GM18499 (cell line): ENCODE measurements around the gene LZTR1.
"Not testable (repeated sequence)": the region's sequence is repeated elsewhere in the genome, so short reads cannot be mapped to it uniquely, and the experiment has no call there.

Source experiments
- ATAC-seq: cut with Tn5 transposase; IDR thresholded peaks from one replicate; pipeline ENCODE4 v1.9.1; 2021; ENCODE audit warnings: moderate number of reproducible peaks; ENCODE audit not compliant: insufficient read depth, unreplicated experiment

The LZTR1 gene

GRCh38 chr22:20981787-20982562 is at the start of gene LZTR1:
LZTR1 (plus strand) TSS chr22:20982297; CDS start chr22:20982372, 75 bp downstream.
- ATAC-seq = no peak

GRCh38 chr22:20933910-20934309 is 48.2 kb upstream of the LZTR1 start:
- no peak for ATAC-seq

DNA sequence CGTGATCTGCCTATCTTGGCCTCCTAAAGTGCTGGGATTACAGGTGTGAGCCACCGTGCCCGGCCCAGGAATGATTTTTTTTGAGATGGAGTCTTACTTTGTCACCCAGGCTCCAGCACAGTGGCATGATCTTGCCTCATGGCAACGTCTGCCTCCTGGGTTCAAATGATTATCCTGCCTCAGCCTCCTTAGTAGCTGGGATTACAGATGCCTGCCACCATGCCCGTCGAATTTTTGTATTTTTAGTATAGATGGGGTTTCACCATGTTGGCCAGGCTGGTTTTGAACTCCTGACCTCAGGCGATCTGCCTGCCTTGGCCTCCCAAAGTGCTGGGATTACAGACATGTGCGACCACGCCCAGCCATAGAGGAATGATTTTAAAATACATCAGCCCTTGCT is 47.0 kb upstream of the LZTR1 start:
- not testable (repeated sequence) for ATAC-seq

GRCh38 chr22:20935780-20936539 is 46.1 kb upstream of the LZTR1 start:
- not testable (repeated sequence) for ATAC-seq

DNA sequence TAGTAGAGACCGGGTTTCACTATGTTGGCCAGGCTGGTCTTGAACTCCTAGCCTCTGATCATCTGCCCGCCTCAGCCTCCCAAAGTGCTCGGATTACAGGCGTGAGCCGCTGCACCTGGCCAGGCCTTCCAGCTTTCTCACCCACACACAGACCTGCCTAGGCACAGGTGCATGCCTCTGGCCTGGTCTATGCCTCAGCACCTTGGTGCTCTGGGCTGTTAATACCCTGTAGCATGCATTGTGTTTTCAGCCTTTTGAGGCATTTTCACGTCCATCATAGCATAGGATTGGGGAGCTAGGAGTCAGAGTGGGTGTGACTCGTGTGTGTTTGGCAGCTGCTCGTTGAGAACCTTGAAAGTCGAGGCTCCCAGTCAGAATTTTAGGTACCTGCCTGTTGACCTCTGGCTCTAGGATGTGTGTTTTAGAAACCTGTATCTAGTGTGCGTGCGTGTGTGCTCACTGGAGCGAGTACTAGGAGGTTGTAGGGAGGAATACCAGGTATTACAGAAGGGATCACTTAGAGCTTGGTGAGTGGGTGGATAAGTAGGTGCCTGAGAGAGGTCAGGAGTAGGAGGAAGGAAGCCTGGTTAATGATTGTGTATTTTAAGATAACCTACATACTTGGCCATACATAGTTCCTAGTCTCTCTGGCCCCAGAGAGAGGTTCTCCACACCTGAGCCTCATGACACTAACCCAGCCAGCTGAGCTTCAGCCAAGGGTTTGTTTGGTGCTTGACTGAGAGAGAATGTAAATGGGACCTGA is 44.9 kb upstream of the LZTR1 start:
- no peak for ATAC-seq

DNA sequence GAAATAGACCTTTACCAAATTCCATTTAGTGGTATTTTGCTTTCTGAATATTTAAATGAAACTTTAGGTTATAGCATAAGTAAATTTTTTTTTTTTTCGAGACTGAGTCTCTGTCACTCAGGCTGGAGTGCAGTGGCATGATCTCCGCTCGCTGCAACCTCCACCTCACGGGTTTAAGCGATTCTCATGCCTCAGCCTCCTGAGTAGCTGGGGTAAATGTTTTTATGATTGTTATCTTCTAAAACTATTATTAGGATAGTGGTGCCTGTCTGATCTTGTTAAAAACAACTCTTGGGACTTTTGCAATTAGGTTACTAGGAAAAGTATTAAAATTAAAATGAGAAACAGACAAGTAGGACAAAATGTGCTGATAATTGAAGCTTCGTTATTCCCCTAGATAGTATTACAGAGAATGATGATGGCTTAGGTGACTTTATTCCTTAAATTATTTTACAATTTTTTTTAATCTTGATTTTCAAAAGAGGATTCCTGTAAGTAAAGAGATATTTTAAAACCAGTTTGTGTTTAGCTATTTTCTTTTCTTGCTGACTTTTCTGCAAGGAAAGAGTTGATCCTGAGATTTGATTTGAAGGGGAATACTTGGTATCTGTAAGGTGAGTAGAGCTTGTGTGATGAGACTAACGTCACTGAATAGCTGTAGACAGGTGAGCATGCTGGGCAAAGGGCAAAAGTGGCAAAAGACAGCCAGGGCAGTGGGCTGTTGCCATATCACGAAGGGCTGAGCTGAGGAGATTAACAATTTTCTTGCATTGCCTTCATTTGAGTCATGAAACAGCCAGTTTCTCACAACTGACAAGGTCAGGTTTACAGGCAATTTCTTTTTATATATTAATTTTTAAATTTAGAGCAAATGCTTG is 44.1 kb upstream of the LZTR1 start:
- ATAC-seq = no peak

DNA sequence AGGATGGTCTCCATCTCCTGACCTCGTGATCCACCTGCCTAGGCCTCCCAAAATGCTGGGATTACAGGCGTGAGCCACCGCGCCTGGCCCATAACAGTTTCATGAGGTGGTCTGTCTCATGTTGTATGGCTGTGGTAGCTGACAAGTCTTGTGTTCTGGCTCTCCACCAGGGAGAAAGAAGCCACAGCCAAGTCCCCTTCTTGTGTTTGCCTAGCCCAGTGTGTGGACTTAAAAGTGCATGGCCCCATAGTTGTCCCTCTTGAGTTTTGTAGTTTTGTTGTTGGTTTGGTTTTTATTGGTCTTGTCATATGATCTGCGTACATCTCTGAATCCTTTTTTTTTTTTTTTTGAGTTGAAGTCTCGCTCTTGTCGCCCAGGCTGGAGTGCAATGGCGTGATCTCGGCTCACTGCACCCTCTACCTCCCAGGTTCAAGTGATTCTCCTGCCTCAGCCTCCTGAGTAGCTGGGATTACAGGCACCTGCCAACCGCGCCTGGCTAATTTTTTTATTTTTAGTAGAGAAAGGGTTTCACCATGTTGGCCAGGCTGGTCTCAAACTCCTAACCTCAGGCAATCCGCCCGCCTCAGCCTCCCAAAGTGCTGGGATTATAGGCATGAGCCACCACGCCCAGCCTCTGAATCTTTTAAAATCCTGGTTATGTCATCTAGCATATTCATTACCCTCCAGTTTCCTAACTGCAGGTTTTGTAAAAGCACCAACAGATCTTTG is 42.5 kb upstream of the LZTR1 start:
- not testable (repeated sequence) for ATAC-seq

DNA sequence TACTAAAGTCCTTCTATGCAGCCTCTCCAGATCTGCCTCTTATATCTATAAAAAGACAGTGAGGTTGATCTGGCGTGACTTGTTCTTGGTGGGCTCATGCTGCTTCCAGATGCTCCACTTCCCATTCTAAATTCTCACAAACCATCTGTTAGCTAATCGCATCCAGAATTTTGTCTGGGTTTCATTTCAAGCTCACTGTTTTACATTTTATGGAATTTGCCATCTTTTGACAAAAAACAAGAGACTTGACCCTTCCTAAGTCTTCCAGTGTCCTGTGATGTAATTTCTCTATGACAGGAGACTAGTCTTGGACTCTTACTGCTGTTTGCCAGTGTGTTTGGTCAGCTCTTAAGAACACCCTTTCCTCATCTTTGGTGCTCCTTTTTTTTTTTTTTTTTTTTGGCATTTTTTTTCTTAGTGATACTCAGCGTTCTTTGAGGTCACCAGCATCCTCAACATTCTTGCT is 41.9 kb upstream of the LZTR1 start:
- ATAC-seq = no peak

DNA sequence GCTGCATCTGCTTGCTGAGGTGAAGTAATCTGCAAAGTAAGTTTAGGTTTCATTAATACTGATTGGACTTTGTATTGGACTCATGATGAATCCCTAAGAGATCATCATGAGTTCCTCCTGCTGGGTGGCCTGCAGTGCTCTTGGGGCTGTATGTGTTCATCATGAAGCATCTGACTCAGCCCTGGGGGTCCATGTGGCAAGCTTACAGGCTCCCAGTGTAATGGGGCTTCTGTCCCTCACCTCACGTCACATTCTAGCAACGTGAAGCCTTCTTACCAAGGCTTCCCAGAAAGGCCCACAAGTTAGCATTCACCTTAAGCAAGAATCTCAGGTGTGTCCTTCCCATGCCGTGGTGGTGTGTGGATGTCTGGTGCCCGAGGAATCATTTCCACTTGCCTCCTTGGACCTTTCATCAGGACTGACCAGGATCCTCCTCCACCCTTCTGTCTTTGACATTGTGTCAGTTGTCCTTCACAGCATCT is 41.2 kb upstream of the LZTR1 start:
- ATAC-seq = no peak

GRCh38 chr22:20942203-20942902 is 39.7 kb upstream of the LZTR1 start:
- not testable (repeated sequence) for ATAC-seq

DNA sequence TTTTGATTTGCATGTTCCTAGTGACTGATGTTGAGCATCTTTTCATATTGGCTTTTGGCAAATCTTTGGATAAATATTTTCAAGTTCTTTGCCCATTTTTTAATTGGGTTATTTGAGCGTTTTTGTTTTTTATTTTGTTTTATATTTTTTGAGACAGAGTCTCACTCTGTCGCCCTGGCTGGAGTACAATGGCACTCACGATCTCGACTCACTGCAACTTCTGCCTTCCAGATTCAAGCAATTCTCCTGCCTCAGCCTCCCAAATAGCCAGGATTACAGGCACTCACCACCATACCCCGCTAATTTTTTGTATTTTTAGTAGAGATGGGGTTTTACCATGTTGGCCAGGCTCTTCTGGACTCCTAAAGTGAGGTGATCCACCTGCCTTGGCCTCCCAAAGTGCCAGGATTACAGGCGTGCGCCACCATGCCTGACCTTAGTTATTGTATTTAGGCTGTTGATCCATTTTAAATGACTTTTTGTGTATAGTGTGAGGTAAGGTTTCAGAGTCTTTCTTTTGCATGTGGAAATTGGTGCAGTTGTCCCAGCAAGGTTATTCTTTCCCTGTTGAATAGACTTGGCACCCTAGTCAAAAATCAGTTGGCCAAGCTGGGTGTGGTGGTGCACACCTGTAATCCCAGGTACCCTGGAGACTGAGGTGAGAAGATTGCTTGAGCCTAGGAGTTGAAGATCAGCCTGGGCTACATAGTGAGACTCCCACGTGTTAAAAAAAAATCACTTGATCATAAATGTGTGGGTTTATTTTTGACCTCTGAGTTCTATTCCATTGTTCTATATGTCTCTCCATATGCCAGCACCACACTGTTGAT is 38.8 kb upstream of the LZTR1 start:
- ATAC-seq = no peak

- no peak for ATAC-seq
Measured at GRCh38 chr22:20944042-20944441, 38.1 kb upstream of the LZTR1 start.

- no peak for ATAC-seq
Measured at GRCh38 chr22:20945578-20945934, 36.5 kb upstream of the LZTR1 start.

- ATAC-seq = no peak
Measured at GRCh38 chr22:20946080-20946986, 35.8 kb upstream of the LZTR1 start.

DNA sequence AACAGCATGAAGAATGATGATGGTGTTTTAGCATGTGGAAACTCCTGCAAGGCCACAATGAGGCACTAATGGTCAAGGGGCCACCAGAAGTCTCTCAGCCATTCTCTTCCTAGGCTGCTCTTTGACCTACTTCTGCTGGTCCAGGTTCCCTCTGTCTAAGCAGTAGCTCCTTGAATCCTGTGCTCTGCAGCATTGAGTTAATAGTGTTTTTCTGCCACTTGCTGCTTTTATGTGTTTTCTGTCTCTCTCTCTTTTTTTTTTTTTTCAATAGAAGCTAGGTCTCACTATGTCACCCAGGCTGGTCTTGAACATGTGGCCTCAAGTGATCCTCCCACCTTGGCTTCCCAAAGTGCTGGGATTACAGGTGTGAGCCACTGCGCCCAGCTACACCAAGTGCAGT is 35.1 kb upstream of the LZTR1 start:
- no peak for ATAC-seq

GRCh38 chr22:20948450-20948849 is 33.6 kb upstream of the LZTR1 start:
- no peak for ATAC-seq

- ATAC-seq = no peak
Measured at GRCh38 chr22:20948989-20949388, 33.1 kb upstream of the LZTR1 start.
